ENCODE measurements around the gene THUMPD2. TPM values are rescaled to one million over a fixed set of nuclear protein-coding genes. Genes with fewer than 3 reads are reported as not detected.
"Not testable (repeated sequence)": the region's sequence is repeated elsewhere in the genome, so short reads cannot be mapped to it uniquely, and the experiment has no call there.

The THUMPD2 gene
- total RNA-seq (2014; rRNA removed; shearing (Covaris generic)): 12.1 and 14.7 TPM in 2 replicates
- polyA plus RNA-seq (2015; cell fraction: cytosol; rRNA removed): 6.8 and 9.0 TPM in 2 replicates
- 43.6 and 56.9 TPM in 2 replicates for polyA plus RNA-seq (2015; cell fraction: nucleus; rRNA removed)

- in situ Hi-C loops (cut with HindIII; ENCODE audit: low pct_unique_long_range_greater_than_20kb, low sequenced_read_pairs): no loop called here
- DNase-seq (ENCODE audit: low read depth, low spot score): peak; percentile 86
These were observed at the start of gene THUMPD2 for GRCh38 chr2:39778775-39779340. Gene THUMPD2 (minus strand): TSS chr2:39779258. CDS start chr2:39779239, 19 bp downstream.

DNA sequence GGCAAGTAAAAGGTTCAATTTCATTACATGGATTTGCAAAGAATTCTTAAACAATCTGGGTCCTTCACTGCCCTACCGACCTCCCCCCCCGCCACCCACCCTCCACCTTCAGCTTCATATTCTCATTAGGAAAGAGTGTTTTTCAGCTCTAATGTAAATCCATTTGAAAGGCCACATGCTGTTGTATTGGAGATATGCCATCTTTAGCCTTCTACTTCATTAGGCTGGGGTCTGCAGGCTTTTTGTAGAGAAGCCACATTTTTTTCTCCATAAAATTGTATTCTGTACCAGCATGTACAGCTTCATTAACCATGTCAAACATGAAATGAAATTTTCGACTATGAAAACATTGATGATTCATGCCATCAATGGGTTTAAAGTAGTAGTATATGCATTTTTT lies 42.8 kb upstream of the THUMPD2 start:
- no peak for DNase-seq (ENCODE audit: low read depth, low spot score)
- in situ Hi-C loops (cut with HindIII; ENCODE audit: low pct_unique_long_range_greater_than_20kb, low sequenced_read_pairs): no loop called here

- in situ Hi-C loops (cut with HindIII; ENCODE audit: low pct_unique_long_range_greater_than_20kb, low sequenced_read_pairs): no loop called here
- no peak for DNase-seq (ENCODE audit: low read depth, low spot score)
These were observed 37.8 kb upstream of the THUMPD2 start for GRCh38 chr2:39816845-39817244.

DNA sequence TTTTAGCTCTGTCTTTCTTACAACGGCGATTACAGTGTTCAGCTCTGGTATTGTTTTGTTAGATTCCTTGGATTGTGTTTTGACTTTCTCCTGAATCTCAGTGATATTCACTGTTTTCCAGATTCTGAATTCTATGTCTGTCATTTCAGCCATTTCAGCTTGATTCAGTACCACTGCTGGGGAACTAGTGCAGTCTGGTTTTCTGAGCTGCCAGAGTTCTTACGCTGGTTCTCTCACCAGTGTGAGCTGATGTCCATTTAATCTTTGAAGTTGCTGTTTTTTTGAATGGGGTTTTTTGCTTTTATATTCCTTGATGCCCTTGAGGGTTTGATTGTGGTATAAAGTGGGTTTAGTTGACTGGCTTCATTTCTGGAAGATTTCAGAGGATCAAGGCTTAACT lies 37.4 kb upstream of the THUMPD2 start:
- DNase-seq (ENCODE audit: low read depth, low spot score): no peak
- in situ Hi-C loops (cut with HindIII; ENCODE audit: low pct_unique_long_range_greater_than_20kb, low sequenced_read_pairs): no loop called here

DNA sequence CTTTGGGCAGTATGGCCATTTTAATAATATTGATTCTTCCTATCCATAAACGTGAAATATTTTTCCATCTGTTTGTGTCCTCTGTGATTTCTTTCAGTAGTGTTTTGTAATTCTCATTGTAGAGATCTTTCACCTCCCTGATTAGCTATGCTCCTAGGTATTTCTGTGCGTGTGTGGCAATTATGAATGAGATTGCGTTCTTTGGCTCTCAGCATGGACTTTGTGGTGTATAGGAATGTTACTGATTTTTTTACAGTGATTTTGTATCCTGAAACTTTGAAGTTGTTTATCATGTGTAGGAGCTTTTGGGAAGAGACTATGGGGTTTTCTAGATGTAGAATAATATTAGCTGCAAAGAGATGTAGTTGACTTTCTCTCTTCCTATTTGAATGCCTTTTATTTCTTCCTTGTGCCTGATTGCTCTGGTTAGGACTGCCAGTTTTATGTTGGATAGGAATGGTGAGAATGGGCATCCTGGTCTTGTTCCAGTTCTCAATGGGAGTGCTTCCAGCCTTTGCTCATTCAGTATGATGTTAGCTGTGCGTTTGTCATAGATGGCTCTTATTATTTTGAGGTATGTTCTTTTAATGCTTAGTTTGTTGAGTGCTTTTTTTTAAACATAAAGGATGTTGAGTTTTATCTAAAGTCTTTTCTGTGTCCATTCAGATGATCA lies 27.0 kb upstream of the THUMPD2 start:
- in situ Hi-C loops (cut with HindIII; ENCODE audit: low pct_unique_long_range_greater_than_20kb, low sequenced_read_pairs): no loop called here
- no peak for DNase-seq (ENCODE audit: low read depth, low spot score)

GRCh38 chr2:39803839-39804238 lies 24.8 kb upstream of the THUMPD2 start:
- DNase-seq (ENCODE audit: low read depth, low spot score): no peak
- in situ Hi-C loops (cut with HindIII; ENCODE audit: low pct_unique_long_range_greater_than_20kb, low sequenced_read_pairs): no loop called here

DNA sequence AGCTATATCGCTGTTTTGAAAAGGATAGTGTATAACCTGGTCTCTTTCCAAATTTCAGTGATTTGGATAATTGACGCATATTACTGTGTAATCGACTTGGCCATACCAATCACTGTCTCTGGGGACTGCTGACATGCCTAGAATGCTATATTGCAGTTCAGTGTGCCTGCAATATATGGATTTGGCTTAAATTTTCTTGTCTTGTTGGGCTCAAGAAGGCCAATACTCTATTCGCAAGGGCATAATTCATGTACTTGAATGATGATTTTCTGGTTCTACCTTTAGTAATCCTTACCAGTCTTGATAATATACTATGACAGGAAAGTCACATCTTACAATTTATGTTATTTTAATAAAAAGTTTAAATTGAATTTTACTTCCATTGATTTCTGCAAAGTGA lies 21.7 kb upstream of the THUMPD2 start:
- no peak for DNase-seq (ENCODE audit: low read depth, low spot score)
- in situ Hi-C loops (cut with HindIII; ENCODE audit: low pct_unique_long_range_greater_than_20kb, low sequenced_read_pairs): no loop called here

GRCh38 chr2:39796134-39796533 lies 17.1 kb upstream of the THUMPD2 start:
- no peak for DNase-seq (ENCODE audit: low read depth, low spot score)
- in situ Hi-C loops (cut with HindIII; ENCODE audit: low pct_unique_long_range_greater_than_20kb, low sequenced_read_pairs): no loop called here

GRCh38 chr2:39790216-39790818 lies 11.3 kb upstream of the THUMPD2 start:
- DNase-seq (ENCODE audit: low read depth, low spot score); in situ Hi-C loops (cut with HindIII; ENCODE audit: low pct_unique_long_range_greater_than_20kb, low sequenced_read_pairs): not testable (repeated sequence)

GRCh38 chr2:39787950-39788349 lies 8.9 kb upstream of the THUMPD2 start:
- in situ Hi-C loops (cut with HindIII; ENCODE audit: low pct_unique_long_range_greater_than_20kb, low sequenced_read_pairs): no loop called here
- no peak for DNase-seq (ENCODE audit: low read depth, low spot score)

- in situ Hi-C loops (cut with HindIII; ENCODE audit: low pct_unique_long_range_greater_than_20kb, low sequenced_read_pairs): no loop called here
- DNase-seq (ENCODE audit: low read depth, low spot score): no peak
These were observed 7.9 kb upstream of the THUMPD2 start for GRCh38 chr2:39786761-39787522.

GRCh38 chr2:39782591-39782990 lies 3.5 kb upstream of the THUMPD2 start:
- DNase-seq (ENCODE audit: low read depth, low spot score): no peak
- in situ Hi-C loops (cut with HindIII; ENCODE audit: low pct_unique_long_range_greater_than_20kb, low sequenced_read_pairs): no loop called here

DNA sequence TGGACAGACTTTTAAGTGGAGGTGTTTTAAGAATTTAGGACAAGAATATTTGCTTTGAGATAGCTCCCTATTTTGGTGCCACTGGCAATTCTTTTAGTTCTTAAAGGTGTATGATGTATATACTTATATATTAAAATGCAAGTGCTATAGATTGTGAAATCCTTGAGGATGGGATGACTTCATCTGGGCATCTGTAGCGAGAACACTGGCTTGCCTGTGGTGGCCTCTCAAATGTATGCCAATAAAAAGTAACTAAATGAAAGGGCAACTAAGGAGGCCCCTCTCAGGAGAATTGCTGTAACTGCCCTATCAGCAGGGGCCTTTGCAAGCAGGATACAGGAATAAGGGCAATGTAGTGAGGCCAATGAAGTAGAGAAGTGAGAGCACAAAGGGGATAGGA lies 2.6 kb upstream of the THUMPD2 start:
- in situ Hi-C loops (cut with HindIII; ENCODE audit: low pct_unique_long_range_greater_than_20kb, low sequenced_read_pairs): no loop called here
- DNase-seq (ENCODE audit: low read depth, low spot score): no peak

- DNase-seq (ENCODE audit: low read depth, low spot score): peak; percentile 7
- in situ Hi-C loops (cut with HindIII; ENCODE audit: low pct_unique_long_range_greater_than_20kb, low sequenced_read_pairs): no loop called here
These were observed 2.0 kb upstream of the THUMPD2 start for GRCh38 chr2:39780825-39781600.

DNA sequence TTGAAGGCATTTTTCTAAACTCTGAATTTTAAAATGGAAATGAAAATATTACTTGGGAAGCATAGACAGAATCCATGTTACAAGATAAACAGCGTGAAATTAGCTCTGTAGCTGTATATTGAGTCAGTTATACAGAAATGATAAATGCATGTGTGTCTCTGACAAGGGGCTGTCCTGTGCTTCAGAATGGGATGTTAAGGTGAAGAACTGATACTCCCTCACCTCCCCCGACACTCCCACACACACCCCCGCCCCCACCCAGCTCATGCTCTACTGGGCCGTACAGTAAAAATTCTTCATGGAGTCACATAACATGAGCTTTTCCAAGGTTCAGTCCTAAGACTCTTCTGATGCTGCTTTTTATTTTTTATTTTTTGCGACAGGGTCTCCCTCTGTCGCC lies 869 bp upstream of the THUMPD2 start:
- in situ Hi-C loops (cut with HindIII; ENCODE audit: low pct_unique_long_range_greater_than_20kb, low sequenced_read_pairs): no loop called here
- no peak for DNase-seq (ENCODE audit: low read depth, low spot score)

DNA sequence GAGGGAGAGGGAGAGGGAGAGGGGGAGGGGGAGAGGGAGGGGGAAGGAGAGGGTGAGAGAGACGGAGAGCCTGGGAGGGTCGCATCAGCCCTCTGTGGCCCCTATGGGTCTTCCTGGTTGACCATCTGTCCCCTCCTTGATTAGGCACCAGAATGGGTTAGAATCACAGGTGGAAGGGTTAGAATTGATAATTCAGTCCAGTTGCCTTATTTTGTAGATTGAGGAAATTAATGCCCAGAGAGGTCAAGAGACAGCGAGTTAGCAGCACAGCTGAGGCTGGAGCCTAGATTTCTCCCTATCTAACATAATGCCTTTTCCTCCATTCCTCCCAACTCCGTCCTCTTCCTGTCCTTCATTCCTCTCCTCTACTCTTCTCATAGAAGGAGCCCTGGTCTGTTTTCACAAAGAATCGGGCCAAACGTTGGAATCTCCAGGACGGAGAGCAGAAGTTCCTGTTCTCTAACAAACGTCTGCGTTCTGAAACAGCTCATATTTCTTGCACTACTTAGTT lies 338 bp upstream of the THUMPD2 start:
- in situ Hi-C loops (cut with HindIII; ENCODE audit: low pct_unique_long_range_greater_than_20kb, low sequenced_read_pairs): no loop called here
- DNase-seq (ENCODE audit: low read depth, low spot score): no peak

GRCh38 chr2:39778233-39778632 lies 825 bp downstream of the THUMPD2 start:
- no peak for DNase-seq (ENCODE audit: low read depth, low spot score)
- in situ Hi-C loops (cut with HindIII; ENCODE audit: low pct_unique_long_range_greater_than_20kb, low sequenced_read_pairs): no loop called here

Data from SK-MEL-5 (cell line).